Stomach (tissue), 4 donors: ENCODE results near the gene CTBP1.

Source experiments
- POLR2A ChIP-seq, 4 donors: fragments of 450-650 bp; IDR thresholded peaks; one replicate each; pipeline ENCODE4 v1.6.1; 2016; ENCODE audit warnings: antibody characterized with exemption in 4 of 4, control low read depth in 2 of 4, mild to moderate bottlenecking in 1 of 4, moderate library complexity in 1 of 4
- POLR2AphosphoS5 ChIP-seq, 3 donors: sonication (generic); formaldehyde crosslinking; IDR thresholded peaks; one replicate each; pipeline ENCODE4 v1.6.1; 2016; ENCODE audit warnings: antibody characterized with exemption in 3 of 3

- TF ChIP-seq POLR2A (IDR thresholded peaks at IDR 0.05) (no peak), POLR2AphosphoS5 (IDR thresholded peaks at IDR 0.05) (no peak)
Observed at GRCh38 chr4:1244081-1244977, 4.6 kb downstream of the CTBP1 start.
